Skeletal muscle satellite cell (primary cell): ENCODE measurements around the gene SPRY1.

Experiments
- H3K27me3 ChIP-seq: 2 replicates; pipeline ENCODE4 v1.7.0; 2013; ENCODE audit warnings: low read length; ENCODE audit not compliant: control insufficient read depth, insufficient read depth
- H3K36me3 ChIP-seq: 2 replicates; pipeline ENCODE4 v1.7.0; 2013; ENCODE audit warnings: mild to moderate bottlenecking, control low read depth, low read length; ENCODE audit not compliant: insufficient read depth
- H3K4me1 ChIP-seq: 2 replicates; pipeline ENCODE4 v1.7.0; 2013; ENCODE audit warnings: low read length; ENCODE audit not compliant: control insufficient read depth, insufficient read depth
- H3K4me2 ChIP-seq: 2 replicates; pipeline ENCODE4 v1.7.0; 2013; ENCODE audit warnings: mild to moderate bottlenecking, low read length
- H3K4me3 ChIP-seq: 2 replicates; pipeline ENCODE4 v1.7.0; 2013; ENCODE audit warnings: low read length
- H3K9ac ChIP-seq: 2 replicates; pipeline ENCODE4 v1.7.0; 2013; ENCODE audit warnings: mild to moderate bottlenecking, low read depth, low read length, moderate library complexity
- H3K9me3 ChIP-seq: replicated peaks from 2 replicates; pipeline ENCODE4 v1.7.0; 2013; ENCODE audit warnings: mild to moderate bottlenecking, control low read depth, low read length

The SPRY1 gene

DNA sequence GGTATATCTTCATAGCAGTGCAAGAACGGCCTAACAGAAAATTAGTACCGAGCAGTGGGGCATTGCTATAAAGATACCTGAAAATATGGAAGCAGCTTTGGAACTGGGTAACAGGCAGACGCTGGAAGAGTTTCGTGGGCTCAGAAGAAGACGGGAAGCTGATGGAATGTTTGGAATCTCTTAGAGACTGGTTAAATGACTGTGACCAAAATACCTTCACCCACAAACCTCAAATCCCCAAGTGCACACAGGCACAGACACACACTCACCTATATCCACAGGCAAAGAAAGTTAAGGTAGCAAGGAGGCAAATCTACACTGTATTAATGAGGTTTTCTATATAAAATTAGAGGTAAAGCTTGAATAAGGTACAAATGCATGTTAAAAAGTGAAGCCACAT, 14.6 kb upstream of the SPRY1 start:
- no peak overlapping the region for H3K4me2 ChIP-seq
- H3K36me3 ChIP-seq = no peaks in the 10 kb centered on the region
- H3K9ac ChIP-seq = no peak overlapping the region
- H3K9me3 ChIP-seq = no peaks in the 10 kb centered on the region
- H3K4me1 ChIP-seq = peaks cover 20% of the 10 kb centered on the region
- no peaks in the 10 kb centered on the region for H3K27me3 ChIP-seq
- no peak overlapping the region for H3K4me3 ChIP-seq

DNA sequence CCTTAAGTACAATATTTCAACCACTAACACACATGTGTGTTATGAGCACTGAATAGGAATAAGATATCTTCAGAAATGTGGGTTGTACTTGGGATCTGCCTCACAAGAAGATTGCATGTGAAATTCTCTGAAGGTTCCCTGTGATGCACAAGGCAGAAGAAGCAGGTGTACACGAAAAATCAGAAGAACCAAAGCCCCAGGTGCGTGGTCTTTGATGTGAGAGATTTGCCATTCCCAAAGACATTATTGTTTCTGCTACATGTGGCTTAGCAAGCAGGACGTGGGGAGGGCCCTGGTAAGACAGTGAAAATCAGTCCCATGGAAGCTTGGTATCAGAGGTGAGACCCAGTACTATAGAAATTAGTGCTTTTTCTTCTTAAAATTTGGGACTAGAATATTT, 13.0 kb upstream of the SPRY1 start:
- H3K4me1 ChIP-seq = peaks cover 24% of the 10 kb centered on the region
- H3K9me3 ChIP-seq = no peaks in the 10 kb centered on the region
- H3K4me3 ChIP-seq = no peak overlapping the region
- no peak overlapping the region for H3K9ac ChIP-seq
- H3K4me2 ChIP-seq = no peak overlapping the region
- H3K27me3 ChIP-seq = no peaks in the 10 kb centered on the region
- no peaks in the 10 kb centered on the region for H3K36me3 ChIP-seq

DNA sequence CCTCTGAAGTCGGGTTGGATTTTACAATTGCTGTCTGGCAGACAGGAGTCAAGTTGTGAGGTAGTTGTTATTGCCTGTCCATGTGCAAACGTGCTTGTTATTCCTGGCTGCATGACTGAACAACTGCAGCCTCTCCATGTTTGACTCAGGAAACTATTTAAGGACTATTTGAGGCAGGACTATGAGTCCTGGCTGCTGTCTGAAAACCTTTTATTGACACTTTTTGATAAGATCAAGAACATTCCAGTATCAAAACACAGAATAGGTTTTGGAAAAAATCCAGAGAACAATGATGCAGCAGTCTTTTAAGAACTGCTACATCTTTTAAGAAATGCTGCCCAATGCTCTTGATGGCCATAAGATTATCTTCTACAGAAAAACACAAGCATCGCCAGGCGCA, 10.0 kb upstream of the SPRY1 start:
- no peak overlapping the region for H3K4me3 ChIP-seq
- no peaks in the 10 kb centered on the region for H3K9me3 ChIP-seq
- no peaks in the 10 kb centered on the region for H3K27me3 ChIP-seq
- H3K36me3 ChIP-seq = no peaks in the 10 kb centered on the region
- H3K9ac ChIP-seq = no peak overlapping the region
- peak overlapping the region; percentile 29 for H3K4me2 ChIP-seq
- H3K4me1 ChIP-seq = peaks cover 13% of the 10 kb centered on the region

DNA sequence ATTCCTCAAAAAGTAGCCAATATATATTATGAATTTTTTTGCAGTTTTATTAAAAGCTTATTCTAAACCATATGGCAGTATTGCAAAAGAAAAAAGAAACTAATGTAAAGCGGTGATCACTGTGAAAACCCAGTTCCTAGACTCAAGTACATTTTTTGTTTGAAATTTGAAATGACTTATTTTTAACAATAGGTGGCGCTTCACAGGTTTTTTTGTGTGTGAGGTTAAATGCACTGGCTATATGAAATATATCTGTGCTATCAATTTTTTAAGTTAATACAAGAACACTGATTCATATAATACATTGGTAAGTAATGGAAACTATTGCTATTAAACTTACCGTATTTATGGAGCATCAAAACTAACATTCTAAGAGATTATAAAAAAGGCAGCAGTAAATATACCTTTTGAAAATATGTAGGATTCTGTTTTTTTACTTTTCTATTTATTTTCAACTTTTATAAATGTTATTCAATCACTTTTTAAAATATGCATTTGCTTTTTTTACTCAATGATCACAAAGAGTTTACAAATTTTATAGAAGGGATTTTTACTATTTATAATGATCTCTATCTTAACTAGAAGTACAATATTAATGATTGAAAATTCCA, 5.6 kb upstream of the SPRY1 start:
- Histone ChIP-seq H3K4me1 (peaks cover 13% of the 10 kb centered on the region), H3K4me2 (no peak overlapping the region), H3K4me3 (no peak overlapping the region), H3K27me3 (no peaks in the 10 kb centered on the region), H3K9ac (no peak overlapping the region), H3K9me3 (no peaks in the 10 kb centered on the region), H3K36me3 (no peaks in the 10 kb centered on the region)

DNA sequence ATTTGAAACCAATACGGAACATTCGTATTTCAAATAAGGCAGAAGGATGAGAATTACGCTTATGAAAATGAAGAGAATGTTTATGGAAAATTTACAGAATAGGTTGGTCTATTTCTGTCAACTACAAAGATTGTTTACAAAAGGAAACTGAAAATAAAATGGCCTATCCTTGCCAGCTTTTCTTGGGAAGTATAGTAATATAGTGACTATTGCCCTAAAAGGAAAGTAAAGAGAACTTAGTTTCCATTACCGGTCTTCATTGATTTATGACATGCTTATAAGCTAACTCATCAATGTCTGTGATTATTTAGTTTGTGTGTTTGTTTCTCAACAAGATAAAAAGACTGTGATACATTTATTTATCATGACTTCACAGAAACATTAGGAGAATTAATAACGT, 2.9 kb upstream of the SPRY1 start:
- Histone ChIP-seq H3K4me3 (peak overlapping the region; percentile 21), H3K9ac (no peak overlapping the region), H3K27me3 (no peaks in the 10 kb centered on the region), H3K9me3 (no peaks in the 10 kb centered on the region), H3K4me2 (peak overlapping the region; percentile 55), H3K4me1 (no peaks in the 10 kb centered on the region), H3K36me3 (no peaks in the 10 kb centered on the region)

DNA sequence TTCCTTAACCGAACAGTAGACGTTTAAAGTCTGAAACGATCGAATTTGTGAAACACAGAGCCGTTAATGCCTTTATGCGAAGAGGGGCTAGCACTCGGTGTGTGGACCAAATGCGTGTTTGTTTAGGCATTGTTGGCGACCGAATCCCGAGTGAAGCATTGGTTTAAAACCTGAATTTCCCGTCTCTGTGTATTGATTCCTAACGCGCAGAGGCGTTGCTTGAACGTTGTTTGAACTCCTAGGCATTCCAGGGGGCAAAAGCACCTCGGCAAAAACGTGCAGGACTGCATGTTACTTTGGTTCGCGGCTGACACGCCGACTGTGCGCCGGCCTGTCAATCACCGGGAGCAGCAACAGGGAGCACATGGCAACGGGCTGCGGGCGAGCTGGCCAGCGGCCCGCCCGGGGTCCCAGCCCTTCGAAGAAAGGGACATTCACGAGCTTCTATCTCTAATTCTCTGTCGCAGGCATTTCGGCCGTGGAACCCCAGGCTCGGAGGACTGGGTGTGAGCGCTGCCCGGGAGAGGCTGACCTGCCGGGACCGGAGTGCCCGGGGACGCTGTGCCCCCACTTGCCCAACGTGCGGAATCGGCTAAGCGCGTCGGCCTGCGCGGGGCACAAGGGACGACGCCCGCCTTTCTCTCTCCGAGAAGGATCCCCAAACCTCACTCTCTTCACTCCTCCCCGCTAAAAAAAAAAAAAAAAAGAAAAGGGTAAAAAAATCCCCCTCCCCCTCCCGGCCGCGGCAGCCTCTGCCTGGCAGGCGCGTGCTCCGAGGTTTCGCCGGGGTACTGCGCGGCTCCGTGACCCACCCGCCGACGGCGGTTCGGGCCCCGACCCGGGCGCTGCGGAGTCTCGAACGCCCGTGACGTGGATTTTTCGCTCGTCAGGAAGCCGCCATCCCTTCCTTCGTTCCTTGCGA, 810 bp downstream of the SPRY1 start:
- Histone ChIP-seq H3K4me1 (peaks cover 15% of the 10 kb centered on the region), H3K4me3 (peak overlapping the region; percentile 82), H3K27me3 (no peaks in the 10 kb centered on the region), H3K9ac (peak overlapping the region; percentile 88), H3K4me2 (peak overlapping the region; percentile 92), H3K9me3 (no peaks in the 10 kb centered on the region), H3K36me3 (peaks cover 8% of the 10 kb centered on the region)

DNA sequence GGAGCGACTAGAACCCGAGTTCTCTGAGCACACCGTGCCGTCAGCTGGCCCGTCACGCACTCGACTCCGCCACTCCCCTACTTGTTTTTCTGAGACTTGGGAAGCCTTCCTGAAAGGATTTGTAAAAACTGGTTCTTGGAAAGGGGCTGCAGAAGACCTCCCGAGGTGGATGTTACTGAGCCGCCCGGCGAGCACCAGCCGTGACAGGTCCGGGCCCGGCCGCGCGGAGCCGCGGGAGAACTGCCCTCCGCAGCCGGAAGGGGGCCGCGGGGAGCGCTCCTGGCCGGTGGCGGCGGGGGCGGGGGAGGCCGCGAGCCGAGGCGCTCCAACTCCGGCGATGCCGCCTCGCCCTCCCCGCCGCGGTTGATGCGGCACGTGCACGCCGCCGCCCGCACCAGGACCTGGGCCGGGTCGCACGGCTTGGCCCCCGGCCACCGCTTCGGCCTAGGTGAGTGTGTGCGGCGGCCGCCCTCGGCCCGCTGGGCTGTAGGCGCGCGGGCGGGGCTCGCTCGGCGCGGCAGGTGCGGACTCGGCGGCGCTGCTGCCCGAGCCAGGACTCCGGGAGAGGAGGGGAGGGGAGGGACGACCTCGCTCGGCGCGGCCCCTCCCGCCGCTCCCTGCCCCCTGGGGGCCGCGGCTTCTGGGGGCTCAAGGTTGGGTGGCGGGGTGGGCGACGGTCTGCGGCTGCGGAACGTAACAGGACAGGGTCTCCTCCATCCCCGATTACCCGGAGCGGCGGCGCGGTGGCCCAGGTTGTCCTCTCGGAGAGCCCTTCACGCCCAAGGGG, 1.7 kb downstream of the SPRY1 start:
- peak overlapping the region; percentile 82 for H3K4me3 ChIP-seq
- H3K27me3 ChIP-seq = no peaks in the 10 kb centered on the region
- peak overlapping the region; percentile 92 for H3K4me2 ChIP-seq
- H3K36me3 ChIP-seq = peaks cover 17% of the 10 kb centered on the region
- H3K4me1 ChIP-seq = peaks cover 18% of the 10 kb centered on the region
- H3K9ac ChIP-seq = peak overlapping the region; percentile 88
- no peaks in the 10 kb centered on the region for H3K9me3 ChIP-seq

DNA sequence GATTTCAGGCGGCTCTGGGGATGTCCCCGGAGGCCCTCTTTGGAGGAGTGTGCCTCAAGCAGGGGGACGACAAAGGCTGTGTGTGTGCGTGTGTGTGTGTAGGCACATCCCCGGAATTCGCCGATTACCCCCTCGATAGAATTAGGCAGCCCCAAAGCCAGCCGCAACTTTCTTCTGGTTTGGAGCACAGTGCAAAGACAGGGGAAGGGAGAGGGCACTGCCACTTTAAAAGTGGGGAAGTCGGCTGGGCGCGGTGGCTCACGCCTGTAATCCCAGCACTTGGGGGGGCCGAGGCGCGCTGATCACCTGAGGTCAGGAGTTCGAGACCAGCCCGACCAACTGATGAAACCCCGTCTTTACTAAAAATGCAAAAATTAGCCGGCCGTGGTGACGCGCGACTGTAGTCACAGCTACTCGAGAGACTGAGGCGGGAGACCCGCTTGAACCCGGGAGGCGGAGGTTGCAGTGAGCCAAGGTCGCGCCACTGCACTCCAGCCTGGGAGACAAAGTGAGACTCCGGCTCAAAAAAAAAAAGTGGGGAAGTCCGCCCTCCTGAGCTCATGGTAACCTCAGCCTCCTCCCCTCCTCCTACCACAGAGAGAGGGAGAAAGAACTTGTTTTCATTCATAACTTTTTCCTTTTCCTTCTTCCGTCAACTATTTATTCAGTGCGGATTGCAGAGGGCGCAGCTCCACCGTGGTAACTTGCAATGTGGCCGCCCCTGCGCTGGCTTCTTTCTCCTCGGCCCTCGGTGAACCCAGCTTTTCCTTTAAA, 2.4 kb downstream of the SPRY1 start:
- peak overlapping the region; percentile 92 for H3K4me2 ChIP-seq
- no peaks in the 10 kb centered on the region for H3K27me3 ChIP-seq
- H3K4me1 ChIP-seq = peaks cover 18% of the 10 kb centered on the region
- H3K9me3 ChIP-seq = no peaks in the 10 kb centered on the region
- peak overlapping the region; percentile 82 for H3K4me3 ChIP-seq
- peaks cover 17% of the 10 kb centered on the region for H3K36me3 ChIP-seq
- H3K9ac ChIP-seq = peak overlapping the region; percentile 88

DNA sequence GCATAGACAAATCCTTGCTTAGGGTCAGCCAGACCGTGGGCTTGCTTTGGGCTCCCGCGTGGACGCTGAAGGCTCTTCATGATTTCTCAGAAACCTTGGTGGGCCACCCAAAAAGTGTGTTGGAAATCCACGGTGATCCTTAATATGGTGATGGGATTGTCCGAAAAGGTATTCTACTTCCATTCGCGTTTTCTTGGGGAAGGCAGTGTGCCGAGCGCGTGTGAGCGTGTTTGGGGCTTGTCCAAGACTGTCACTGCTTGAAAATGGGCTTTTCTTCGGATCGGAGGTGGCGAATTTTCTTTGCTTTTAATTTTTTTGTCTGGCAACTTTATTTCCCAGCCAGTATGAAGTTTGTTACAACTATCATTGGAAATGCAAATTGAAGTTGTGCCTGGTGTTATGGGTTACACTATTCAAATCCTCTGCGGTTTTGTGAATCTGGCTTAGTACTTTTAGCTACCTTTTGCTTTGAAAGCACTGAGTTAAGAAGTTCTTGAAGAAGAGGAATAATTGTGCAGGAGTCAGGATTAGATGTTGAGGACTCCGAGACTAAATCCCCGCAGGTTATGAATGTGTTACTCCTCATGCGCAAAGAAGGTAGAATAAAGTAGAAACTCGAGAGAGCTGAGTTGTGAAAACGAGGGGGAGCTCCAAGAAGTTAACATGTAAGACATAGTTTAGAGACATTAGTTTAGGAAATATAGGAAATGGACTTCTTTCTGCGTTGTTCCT, 3.2 kb downstream of the SPRY1 start:
- Histone ChIP-seq H3K9ac (peak overlapping the region; percentile 88), H3K4me3 (peak overlapping the region; percentile 82), H3K9me3 (no peaks in the 10 kb centered on the region), H3K4me2 (peak overlapping the region; percentile 92), H3K36me3 (peaks cover 17% of the 10 kb centered on the region), H3K27me3 (no peaks in the 10 kb centered on the region), H3K4me1 (peaks cover 18% of the 10 kb centered on the region)

DNA sequence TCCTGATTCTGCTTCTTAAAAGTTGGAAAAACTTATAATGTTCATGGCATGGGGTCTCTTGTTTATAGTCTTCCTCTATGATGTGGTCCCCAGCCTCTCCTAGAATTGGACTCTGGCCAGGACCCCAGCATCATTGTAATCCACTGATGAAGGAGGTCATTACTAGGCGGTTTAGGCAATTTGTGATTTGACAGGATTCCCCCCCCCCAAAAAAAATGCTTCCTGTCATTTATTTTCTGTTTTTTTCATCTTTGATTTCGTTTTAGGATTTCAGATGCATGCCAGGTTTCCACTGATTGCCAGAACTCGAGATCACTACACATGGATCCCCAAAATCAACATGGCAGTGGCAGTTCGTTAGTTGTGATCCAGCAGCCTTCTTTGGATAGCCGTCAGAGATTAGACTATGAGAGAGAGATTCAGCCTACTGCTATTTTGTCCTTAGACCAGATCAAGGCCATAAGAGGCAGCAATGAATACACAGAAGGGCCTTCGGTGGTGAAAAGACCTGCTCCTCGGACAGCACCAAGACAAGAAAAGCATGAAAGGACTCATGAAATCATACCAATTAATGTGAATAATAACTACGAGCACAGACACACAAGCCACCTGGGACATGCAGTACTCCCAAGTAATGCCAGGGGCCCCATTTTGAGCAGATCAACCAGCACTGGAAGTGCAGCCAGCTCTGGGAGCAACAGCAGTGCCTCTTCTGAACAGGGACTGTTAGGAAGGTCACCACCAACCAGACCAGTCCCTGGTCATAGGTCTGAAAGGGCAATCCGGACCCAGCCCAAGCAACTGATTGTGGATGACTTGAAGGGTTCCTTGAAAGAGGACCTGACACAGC, 4.9 kb downstream of the SPRY1 start:
- no peaks in the 10 kb centered on the region for H3K27me3 ChIP-seq
- H3K4me3 ChIP-seq = peak overlapping the region; percentile 82
- H3K9ac ChIP-seq = peak overlapping the region; percentile 88

More for the DNA sequence above, 4.9 kb downstream of the SPRY1 start:
- peaks cover 17% of the 10 kb centered on the region for H3K36me3 ChIP-seq
- H3K4me1 ChIP-seq = peaks cover 18% of the 10 kb centered on the region
- no peaks in the 10 kb centered on the region for H3K9me3 ChIP-seq
- peak overlapping the region; percentile 92 for H3K4me2 ChIP-seq
